Suppressor macrophage treated with lipopolysaccharide for 4 hours (primary cell): ENCODE results near the gene FBXL5.

ENCODE experiments used
- DNase-seq: peaks from one replicate; pipeline ENCODE4 v3.0.0-alpha.2; 2020

The FBXL5 gene, protein sequence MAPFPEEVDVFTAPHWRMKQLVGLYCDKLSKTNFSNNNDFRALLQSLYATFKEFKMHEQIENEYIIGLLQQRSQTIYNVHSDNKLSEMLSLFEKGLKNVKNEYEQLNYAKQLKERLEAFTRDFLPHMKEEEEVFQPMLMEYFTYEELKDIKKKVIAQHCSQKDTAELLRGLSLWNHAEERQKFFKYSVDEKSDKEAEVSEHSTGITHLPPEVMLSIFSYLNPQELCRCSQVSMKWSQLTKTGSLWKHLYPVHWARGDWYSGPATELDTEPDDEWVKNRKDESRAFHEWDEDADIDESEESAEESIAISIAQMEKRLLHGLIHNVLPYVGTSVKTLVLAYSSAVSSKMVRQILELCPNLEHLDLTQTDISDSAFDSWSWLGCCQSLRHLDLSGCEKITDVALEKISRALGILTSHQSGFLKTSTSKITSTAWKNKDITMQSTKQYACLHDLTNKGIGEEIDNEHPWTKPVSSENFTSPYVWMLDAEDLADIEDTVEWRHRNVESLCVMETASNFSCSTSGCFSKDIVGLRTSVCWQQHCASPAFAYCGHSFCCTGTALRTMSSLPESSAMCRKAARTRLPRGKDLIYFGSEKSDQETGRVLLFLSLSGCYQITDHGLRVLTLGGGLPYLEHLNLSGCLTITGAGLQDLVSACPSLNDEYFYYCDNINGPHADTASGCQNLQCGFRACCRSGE

GRCh38 chr4:15655223-15656037 is at the start of gene FBXL5:
FBXL5 (minus strand) TSS chr4:15655357; CDS start chr4:15655287, 70 bp downstream.
- DNase-seq, result peak; percentile 94

- DNase-seq, result no peak
Observed at GRCh38 chr4:15704129-15704528, 49.0 kb upstream of the FBXL5 start.

DNA sequence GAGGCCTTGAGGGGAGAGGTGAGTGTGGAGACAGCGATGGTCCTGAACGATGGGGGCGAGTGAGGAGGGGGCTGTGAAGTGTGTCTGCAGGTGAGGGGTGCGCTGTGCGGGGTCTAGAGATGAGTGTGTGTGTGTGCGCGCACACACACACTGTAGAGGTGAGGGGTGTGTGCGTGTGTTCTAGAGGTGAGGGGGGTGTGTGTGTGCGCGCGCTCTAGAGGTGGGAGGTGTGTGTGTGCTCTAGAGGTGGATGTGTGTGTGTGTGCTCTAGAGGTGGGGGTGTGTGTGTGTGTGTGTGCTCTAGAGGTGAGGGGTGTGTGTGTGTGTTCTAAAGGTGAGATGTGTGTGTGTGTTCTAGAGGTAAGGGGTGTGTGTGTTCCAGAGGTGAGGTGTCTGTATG is 48.3 kb upstream of the FBXL5 start:
- DNase-seq, result no peak

- peak; percentile 88 for DNase-seq
Observed at GRCh38 chr4:15702941-15703403, 47.8 kb upstream of the FBXL5 start, which contains the start of gene BST1. BST1 (plus strand) TSS chr4:15703065; CDS start chr4:15703145, 80 bp downstream.

DNA sequence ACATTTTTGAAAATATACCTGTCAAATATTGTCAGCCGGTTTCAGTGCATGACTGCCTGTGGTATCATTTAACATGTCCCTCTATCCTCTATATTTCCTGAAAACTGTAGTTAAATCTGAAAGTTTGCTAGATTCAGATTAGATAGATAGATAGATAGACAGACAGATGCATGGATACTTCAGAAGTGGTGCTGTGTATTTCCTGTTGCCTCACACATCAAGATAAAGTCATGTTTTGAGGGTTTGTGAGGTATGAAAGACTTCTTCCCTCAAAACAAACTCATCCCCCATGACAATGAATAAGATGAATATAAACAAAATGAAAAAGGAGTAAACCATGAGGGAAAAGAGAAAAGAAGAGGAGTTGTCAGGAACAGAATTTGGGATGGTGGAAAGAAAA is 41.7 kb upstream of the FBXL5 start:
- no peak for DNase-seq

GRCh38 chr4:15695729-15696128 is 40.6 kb upstream of the FBXL5 start:
- DNase-seq, result no peak

DNA sequence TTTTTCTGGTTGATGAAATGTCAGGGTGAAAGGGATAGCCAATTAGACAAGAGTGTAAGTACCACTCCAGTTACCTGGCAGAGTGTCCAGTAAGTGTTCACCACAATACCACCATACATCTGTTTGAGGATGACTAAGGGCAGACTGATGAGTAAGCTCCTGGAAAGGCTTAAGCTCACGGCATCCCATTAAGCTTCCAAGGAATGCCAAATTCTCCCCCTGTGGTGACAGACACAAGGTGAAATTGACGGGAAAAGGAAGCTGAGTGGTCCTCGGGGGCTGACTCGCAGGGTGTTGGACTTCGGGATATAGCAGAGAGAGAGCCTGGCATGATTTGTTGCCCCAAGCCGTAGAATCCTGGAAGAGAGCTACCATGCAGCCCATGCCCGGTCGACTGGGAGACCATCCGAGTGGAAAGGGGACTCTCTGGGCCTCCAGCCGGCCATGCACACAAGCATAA is 40.1 kb upstream of the FBXL5 start:
- DNase-seq, result no peak

DNA sequence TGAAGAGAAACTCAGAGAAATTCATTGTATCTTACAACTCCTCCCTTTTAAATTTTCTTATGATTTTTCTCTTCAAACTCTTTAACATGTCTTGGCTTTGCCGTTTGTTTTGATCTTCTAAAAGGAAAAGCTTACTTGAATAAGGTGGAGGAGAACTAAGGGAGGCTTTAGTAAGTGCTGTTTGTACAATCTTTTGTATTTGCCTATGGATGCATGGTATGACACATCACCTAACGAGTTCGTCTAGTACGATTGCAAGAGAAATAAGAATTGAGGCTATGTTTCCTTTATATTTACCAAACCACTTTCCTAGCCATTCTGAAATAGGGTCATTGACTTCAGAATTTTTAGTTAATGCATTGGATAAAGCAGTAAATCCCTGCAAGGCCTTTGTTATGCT is 39.3 kb upstream of the FBXL5 start:
- DNase-seq, result no peak

GRCh38 chr4:15692602-15693001 is 37.4 kb upstream of the FBXL5 start:
- no peak for DNase-seq

DNA sequence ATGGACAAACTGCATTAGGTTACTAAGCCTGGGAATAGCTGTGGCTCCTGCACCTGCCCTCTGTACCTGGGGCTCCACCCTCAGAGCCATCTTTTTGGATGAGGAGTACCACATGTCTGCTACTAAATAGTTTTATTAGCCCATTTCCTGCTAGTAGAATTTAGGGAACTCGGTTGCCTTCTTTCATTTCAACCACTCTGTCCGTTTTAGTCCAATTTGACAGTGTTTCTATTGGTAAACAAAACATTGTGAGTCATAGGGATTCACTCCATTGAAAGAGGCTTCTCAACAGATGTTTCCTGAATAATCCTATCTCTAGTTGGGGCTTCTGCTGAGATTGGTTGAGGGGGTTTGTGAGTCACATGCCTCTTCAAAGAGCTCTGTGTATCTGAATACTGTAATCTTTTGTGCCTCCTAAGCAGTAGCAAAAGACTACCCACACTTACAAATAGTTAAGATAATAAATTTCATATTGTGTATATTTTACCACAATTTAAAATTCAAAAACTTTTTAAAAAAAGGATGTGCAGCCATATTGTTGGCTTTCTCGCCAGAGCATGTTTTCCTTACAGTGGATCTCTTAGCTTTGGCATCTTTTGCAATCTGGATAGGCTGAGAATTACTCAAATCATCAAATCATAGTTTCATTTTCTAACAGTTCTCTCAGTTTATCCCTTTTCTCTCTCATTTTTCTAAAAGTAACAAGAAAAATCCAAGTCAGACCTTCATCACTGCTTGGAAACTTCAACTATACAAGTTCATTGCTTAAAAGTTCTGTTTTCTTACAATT is 36.4 kb upstream of the FBXL5 start:
- peak; percentile 61 for DNase-seq

GRCh38 chr4:15690020-15690809 is 35.1 kb upstream of the FBXL5 start:
- DNase-seq, result peak; percentile 83

- DNase-seq, result peak; percentile 77
Observed at GRCh38 chr4:15689540-15689939, 34.4 kb upstream of the FBXL5 start.

DNA sequence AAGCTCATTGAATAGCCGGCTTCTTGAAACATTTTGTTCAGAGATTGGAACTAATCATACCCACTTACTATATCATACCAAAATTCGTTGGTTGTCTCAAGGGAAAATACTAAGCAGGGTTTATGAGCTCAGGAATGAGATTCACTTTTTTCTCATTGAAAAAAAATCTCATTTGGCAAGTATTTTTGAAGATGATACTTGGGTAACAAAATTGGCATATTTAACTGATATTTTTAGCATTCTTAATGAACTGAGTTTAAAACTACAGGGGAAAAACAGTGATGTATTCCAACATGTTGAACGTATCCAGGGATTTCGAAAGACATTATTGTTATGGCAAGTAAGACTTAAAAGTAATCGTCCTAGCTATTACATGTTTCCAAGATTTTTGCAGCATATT is 32.9 kb upstream of the FBXL5 start:
- no peak for DNase-seq

DNA sequence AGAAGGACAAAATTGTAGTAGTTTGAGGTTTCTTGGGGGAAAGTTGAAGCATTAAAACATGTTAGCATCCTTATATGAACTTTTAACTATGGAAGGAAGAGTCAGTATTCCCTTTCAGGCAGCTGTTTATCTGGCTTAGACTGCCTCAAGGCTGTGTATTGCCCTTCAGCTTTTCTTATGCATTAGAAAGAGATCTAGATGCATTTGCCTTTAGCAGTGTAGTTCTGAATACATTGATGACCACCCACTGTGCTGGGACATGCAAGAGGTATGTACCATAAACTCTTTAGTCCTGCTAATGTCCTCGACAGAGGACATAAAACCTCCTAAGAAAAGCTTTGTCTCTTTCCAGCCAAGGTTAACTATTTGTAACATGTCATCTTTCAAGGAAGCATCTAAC is 29.3 kb upstream of the FBXL5 start:
- DNase-seq, result no peak

DNA sequence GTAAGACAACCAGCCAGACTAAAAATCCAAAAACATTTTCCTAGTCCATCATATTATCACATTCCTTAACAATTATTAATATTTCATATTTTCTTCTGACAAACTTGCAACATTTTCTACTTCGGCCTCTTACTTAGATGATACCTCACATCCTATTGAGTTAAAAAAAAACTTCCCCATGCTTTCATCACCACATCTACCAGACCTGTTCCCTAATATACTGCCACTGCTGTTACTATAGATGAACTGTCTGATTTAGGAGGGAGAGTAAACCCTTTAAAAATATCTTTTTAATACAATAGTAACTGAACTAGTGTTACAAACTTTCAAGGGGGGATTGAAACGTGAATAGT is 28.0 kb upstream of the FBXL5 start:
- DNase-seq, result no peak

- DNase-seq, result peak; percentile 32
Observed at GRCh38 chr4:15682242-15683142, 27.3 kb upstream of the FBXL5 start.

DNA sequence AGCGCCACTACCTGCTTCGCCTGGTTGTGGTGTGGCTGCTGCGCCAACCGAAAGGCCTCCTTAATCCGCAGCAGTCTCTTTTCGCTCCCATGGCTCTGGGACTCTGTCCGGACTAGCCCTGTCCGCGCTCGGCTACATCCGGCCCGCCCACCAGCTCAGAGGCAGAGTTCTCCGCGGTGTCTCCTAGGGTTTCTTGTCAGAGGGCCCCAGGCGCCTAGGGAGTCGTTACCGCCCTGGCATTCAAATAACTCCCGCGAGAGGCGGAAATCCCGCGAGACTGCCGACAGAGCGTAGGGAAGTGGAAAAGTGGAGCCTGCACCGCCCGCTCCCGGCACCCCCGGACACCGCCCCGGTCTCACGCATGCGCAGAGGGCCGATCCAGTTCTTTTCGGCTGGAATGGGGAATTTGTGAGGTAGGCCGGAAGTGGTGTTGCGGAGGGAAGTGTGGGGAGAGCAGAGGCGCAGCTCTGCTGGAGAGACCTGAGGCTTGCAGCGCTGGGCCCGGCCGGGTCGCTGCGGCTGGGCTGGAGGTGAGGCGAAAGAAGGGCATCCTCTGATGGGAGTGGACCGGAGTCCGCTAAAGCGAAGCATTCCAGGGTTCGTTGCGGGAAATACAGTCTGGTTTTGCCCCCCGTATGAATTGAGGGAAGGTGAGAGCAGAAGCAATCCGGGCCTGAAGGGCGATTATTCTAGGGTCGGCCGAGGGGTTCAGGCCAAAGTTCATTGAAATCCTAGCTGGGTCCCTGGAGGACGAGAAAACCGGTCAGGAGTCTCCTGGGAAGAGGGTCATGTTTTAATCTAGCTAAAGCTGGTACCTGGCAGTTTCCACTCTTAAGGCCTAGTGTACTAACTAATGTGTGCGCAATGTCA is 26.4 kb upstream of the FBXL5 start, which contains the start of gene FAM200B:
Gene FAM200B, plus strand, starts transcription at position 456 of the 870 bp plus-strand sequence. CDS start 5,151 bp downstream, outside the sequence.
- DNase-seq, result peak; percentile 100

DNA sequence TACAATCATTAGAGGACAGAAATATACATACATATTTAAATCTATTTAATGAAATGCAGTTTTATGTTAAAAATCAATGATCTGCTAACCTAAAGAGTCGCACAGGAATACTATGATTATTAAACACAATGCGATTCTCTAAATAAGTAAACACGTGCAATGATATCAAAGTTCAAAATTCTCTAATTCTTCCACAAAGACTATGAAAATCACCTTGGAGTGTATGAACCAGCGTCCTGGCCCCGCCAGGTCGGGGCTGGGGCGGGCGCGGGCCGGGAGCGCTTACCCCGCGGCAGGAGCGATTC is 25.9 kb upstream of the FBXL5 start:
- no peak for DNase-seq

- DNase-seq, result no peak
Observed at GRCh38 chr4:15677507-15677988, 22.4 kb upstream of the FBXL5 start.
